Stomach smooth muscle (tissue), 2 donors: ENCODE results near the gene SEPTIN5.

Experiments
- H3K27ac ChIP-seq: one replicate; pipeline ENCODE4 v1.7.0; 2013; ENCODE audit warnings: mild to moderate bottlenecking, low read length, inconsistent platforms
- H3K27me3 ChIP-seq, 2 donors: one replicate each; pipeline ENCODE4 v1.7.0; 2013; ENCODE audit warnings: low read length in 2 of 2; ENCODE audit not compliant: insufficient read depth in 2 of 2, control insufficient read depth in 1 of 2
- H3K36me3 ChIP-seq, 2 donors: one replicate each; pipeline ENCODE4 v1.7.0; 2013; ENCODE audit warnings: low read length in 2 of 2; ENCODE audit not compliant: control insufficient read depth in 2 of 2, insufficient read depth in 2 of 2
- H3K4me1 ChIP-seq: one replicate; pipeline ENCODE4 v1.7.0; 2013; ENCODE audit warnings: low read length; ENCODE audit not compliant: control insufficient read depth, insufficient read depth
- H3K4me3 ChIP-seq, 2 donors: one replicate each; pipeline ENCODE4 v1.7.0; 2013; ENCODE audit warnings: low read length in 2 of 2
- H3K9ac ChIP-seq, 2 donors: one replicate each; pipeline ENCODE4 v1.7.0; 2013; ENCODE audit warnings: low read length in 2 of 2, mild to moderate bottlenecking in 1 of 2
- H3K9me3 ChIP-seq, 2 donors: one replicate each; pipeline ENCODE4 v1.7.0; 2013; ENCODE audit warnings: low read length in 2 of 2; ENCODE audit not compliant: control insufficient read depth in 2 of 2
- donor health status: healthy.
- donor health status: Pancreatic carcinoma.

SEPTIN5 gene

DNA sequence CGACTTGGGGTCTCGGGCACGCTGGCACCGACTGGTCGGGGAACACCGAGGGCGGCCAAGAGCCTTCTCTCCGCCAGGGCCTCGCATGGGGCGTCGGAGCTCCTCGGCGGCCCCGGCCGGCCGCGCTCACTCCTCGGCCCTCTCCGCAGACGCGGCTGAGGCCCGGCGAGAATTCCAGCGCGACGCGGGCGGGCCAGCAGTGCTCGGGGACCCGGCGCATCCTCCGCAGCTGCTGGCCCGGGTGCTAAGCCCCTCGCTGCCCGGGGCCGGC is 51.9 kb downstream of the SEPTIN5 start:
- H3K27ac ChIP-seq = no peak overlapping the region
- H3K4me1 ChIP-seq = peaks cover 10% of the 10 kb centered on the region
- peak overlapping the region in 1 of 2 donors; percentile 44 for H3K4me3 ChIP-seq
- no peak overlapping the region for H3K9ac ChIP-seq
- H3K27me3 ChIP-seq = peaks cover 66 to 87% of the 10 kb centered on the region in 2 donors
- H3K36me3 ChIP-seq = no peaks in the 10 kb centered on the region
- no peaks in the 10 kb centered on the region for H3K9me3 ChIP-seq

DNA sequence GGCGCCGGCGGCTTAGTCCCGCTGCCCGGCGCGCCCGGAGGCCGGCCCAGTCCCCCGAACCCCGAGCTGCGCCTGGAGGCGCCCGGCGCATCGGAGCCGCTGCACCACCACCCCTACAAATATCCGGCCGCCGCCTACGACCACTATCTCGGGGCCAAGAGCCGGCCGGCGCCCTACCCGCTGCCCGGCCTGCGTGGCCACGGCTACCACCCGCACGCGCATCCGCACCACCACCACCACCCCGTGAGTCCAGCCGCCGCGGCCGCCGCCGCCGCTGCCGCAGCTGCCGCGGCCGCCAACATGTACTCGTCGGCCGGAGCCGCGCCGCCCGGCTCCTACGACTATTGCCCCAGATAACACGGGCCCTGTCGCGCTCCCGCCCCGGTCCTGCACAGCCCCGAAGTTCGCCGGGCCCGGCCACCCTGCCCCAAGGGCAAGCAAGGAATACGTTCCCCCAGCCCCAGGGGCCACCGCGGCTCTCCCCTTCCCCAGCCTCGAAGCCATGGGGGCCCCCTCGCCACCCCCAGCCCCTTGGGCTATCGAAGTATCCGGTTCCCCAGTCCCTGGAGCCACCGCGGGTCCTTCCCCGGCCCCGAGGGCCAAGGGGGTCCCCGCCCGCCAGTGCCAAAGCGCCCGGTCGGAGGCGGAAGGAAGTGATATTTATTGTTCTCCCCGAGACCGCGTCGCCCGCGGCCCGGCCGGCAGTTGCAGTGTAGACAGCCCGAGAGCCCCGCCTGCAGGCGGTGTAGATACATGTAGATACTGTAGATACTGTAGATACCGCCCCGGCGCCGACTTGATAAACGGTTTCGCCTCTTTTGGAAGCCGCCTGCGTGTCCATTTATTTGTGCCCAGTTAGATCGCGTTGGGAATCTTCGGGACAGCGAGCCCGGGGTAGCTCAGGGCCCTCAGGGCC is 52.5 kb downstream of the SEPTIN5 start:
- peaks cover 67 to 86% of the 10 kb centered on the region in 2 donors for H3K27me3 ChIP-seq
- peaks cover 10% of the 10 kb centered on the region for H3K4me1 ChIP-seq
- H3K36me3 ChIP-seq = no peaks in the 10 kb centered on the region
- H3K9me3 ChIP-seq = no peaks in the 10 kb centered on the region
- H3K9ac ChIP-seq = no peak overlapping the region
- H3K4me3 ChIP-seq = peak overlapping the region in 1 of 2 donors; percentile 44
- H3K27ac ChIP-seq = no peak overlapping the region

DNA sequence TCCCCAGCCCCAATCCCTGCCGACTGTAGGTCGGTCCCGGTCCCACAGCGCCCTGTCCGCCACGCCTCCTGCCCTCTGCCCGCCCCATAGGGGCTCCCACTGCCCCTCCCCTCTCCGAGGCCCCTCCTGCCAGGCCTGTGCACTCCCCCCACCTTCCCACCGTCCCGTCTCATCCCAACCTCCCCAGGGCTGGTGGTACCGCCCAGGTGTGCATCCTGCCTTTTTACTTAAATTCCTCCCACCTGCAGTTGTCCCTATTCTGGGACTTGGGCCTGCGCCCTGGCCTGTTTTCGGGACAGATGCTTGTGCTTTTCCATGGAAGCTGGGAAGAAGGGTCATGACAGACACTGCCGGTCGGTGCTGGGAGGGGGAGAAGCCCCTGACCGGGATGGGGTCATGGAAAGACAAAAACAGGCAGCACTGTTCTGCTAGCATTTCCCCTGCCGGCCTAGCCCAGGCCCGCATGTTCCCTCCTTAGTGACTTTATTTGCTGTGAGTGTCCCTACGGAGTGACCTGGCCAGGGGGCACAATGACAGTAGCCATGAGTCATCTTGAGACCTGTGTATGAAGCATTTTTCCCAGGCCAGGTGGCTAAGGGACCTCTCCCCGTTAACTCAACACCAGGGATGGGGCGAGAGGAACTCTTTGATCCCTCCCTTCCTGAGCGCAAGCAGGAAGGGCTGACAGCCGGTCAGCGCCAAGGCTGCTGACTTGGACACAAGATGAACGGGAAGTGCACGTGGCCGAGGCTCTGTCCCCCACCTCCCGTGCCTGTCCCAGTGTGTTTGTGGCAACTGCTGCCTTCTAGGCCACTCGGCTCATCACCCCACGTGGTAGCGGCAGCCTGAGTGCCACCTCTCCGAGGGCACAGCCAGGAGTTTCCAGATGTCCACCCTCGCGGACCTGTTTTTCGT is 53.4 kb downstream of the SEPTIN5 start:
- no peaks in the 10 kb centered on the region for H3K36me3 ChIP-seq
- peaks cover 58 to 78% of the 10 kb centered on the region in 2 donors for H3K27me3 ChIP-seq
- peaks cover 10% of the 10 kb centered on the region for H3K4me1 ChIP-seq
- no peak overlapping the region for H3K27ac ChIP-seq
- no peak overlapping the region for H3K9ac ChIP-seq
- no peaks in the 10 kb centered on the region for H3K9me3 ChIP-seq
- H3K4me3 ChIP-seq = no peak overlapping the region

DNA sequence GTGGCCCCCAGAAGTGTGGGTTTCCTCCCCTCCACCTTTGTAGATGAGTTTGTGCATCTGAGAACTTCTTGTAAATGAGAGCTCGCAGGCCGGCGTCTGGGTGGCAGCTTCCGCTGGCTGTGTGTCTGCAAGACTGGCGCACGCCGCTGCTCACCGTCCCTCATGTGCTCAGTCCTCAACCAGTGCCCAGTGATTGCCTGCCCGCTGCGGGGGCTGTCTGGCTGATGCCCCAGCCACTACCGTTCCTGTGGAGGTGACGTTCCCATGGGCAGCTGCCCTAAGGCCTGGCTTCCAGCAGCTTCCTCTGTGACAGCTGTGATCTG is 55.1 kb downstream of the SEPTIN5 start:
- Histone ChIP-seq H3K9me3 (no peaks in the 10 kb centered on the region), H3K27ac (no peak overlapping the region), H3K4me3 (no peak overlapping the region), H3K36me3 (no peaks in the 10 kb centered on the region), H3K27me3 (peaks cover 52 to 72% of the 10 kb centered on the region in 2 donors), H3K9ac (no peak overlapping the region), H3K4me1 (peaks cover 10% of the 10 kb centered on the region)

DNA sequence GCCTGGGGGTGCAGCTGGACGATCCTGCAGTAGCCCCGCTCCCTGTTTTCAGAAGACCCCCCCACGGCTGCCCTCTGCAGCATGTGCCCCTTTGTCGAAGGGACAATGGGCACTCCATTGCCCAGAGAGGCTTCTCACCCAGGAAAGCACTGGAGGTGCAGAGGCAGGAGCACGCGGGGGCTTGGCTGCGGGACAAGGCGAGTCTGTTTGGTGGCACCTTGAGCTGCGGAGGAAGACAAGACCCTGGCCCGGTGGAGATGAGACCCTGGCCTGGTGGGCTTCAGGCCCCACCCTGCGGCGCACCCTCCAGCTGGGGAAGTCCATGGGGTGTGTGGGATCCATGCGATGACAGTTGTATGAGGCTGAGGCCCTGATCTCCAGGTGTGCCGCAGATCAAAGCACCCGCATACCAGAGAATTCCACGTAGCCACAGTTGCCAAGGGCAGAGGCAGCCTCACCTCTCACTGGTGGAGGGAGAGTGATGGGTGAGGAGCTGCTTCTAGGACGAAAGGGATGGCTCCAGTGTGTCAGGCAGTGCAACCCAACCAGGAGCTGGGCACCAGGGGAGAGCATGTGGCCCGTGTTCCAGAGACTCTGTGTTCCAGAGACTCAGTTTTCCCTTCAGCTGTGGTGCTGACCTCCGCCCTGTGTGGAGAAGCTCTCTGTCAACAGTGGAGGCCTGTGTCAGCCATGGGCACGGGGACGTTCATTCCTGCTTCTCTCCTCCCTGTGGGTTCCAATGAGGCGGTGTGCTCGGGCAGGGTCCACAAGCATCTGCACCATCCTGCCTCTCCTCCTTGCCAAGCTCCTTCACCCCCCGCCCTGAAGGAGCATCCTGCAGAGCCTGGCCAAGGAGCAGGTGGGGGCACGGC is 56.3 kb downstream of the SEPTIN5 start:
- Histone ChIP-seq H3K4me1 (peaks cover 10% of the 10 kb centered on the region), H3K36me3 (no peaks in the 10 kb centered on the region), H3K9ac (no peak overlapping the region), H3K27me3 (peaks cover 43 to 59% of the 10 kb centered on the region in 2 donors), H3K4me3 (no peak overlapping the region), H3K9me3 (no peaks in the 10 kb centered on the region), H3K27ac (no peak overlapping the region)

DNA sequence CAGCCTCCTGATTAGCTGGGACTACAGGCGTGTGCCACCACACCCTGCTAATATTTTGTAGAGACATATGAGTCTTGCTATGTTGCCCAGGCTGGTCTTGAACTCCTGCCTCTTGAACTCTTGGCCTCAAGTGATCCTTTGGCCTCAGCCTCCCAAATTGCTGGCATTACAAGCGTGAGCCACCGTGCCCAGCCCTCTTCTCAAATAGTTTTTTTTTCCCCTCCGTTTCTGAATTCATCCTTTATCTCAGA is 58.0 kb downstream of the SEPTIN5 start:
- H3K9me3 ChIP-seq = no peaks in the 10 kb centered on the region
- H3K36me3 ChIP-seq = no peaks in the 10 kb centered on the region
- H3K27me3 ChIP-seq = peaks cover 41 to 47% of the 10 kb centered on the region in 2 donors
- no peak overlapping the region for H3K27ac ChIP-seq
- no peak overlapping the region for H3K4me3 ChIP-seq
- no peak overlapping the region for H3K9ac ChIP-seq
- peaks cover 2% of the 10 kb centered on the region for H3K4me1 ChIP-seq
